GM12878 (cell line): ENCODE data around the gene TMEM250. TPM values are rescaled to one million over a fixed set of nuclear protein-coding genes. Genes with fewer than 3 reads are reported as not detected.
A peak's percentile ranks its signal among the peaks of the same experiment; 100 is the strongest.

Experiments used
- ATAC-seq: fragments of 200-7000 bp; cut with Tn5 transposase; 3 replicates; pipeline ENCODE4 v1.9.1; 2020; ENCODE audit warnings: mild to moderate bottlenecking, moderate library complexity
- BruUV-seq: library from RNA; stranded (reverse); fragments of 400-500 nt; replicated peaks from 2 replicates; lab custom pipeline; 2021; lab: Mats Ljungman, UMichigan
- CTCF ChIA-PET: fragments of 300-600 bp; sonication (Branson Sonifier 250); formaldehyde crosslinking; extraction: SDS; loops from one replicate; lab custom pipeline; 2021; ENCODE audit warnings: inconsistent platforms; lab: Yijun Ruan, JAX
- POLR2A ChIA-PET: fragments of 350-600 bp; formaldehyde crosslinking; extraction: SDS; loops from one replicate; lab custom pipeline; 2021; ENCODE audit warnings: inconsistent platforms; lab: Charles Lee
- RAD21 ChIA-PET: fragments of 300-600 bp; sonication (Branson Sonifier 250); formaldehyde crosslinking; loops from one replicate; lab custom pipeline; 2023; ENCODE audit warnings: antibody characterized with exemption; ENCODE audit not compliant: unreplicated experiment; lab: Charles Lee
- SMC1A ChIA-PET: fragments of 300-600 bp; sonication (Branson Sonifier 250); formaldehyde crosslinking; loops from one replicate; lab custom pipeline; 2023; ENCODE audit not compliant: unreplicated experiment, uncharacterized antibody; lab: Charles Lee
- DNase-seq: peaks from one replicate; pipeline ENCODE4 v3.0.0-alpha.2; 2011; ENCODE audit warnings: low read depth, low spot score
- FAIRE-seq: peaks from 3 replicates; lab custom pipeline; 2011; peaks lifted over from hg19 to GRCh38; lab: Jason Lieb, UNC
- H2AFZ ChIP-seq: 2 replicates; pipeline ENCODE4 v1.6.0; 2011; ENCODE audit warnings: low read depth, low read length, control low read depth; ENCODE audit not compliant: control insufficient read depth
- H3K27ac ChIP-seq: 2 replicates; pipeline ENCODE4 v1.5.1; 2011; ENCODE audit warnings: control low read depth; ENCODE audit not compliant: control insufficient read depth, insufficient read depth
- H3K27me3 ChIP-seq, 2 experiments: replicated peaks in 1 of 2; 2 replicates each; pipeline versions ENCODE4 v1.6.0 to v1.6.1; 2011; ENCODE audit warnings: low read length in 1 of 2; ENCODE audit not compliant: control insufficient read depth in 2 of 2, insufficient read depth in 2 of 2
- H3K36me3 ChIP-seq, 2 experiments: 2 replicates each; pipeline ENCODE4 v1.5.1; 2011; ENCODE audit warnings: low read length in 1 of 2; ENCODE audit not compliant: control insufficient read depth in 2 of 2, insufficient read depth in 2 of 2
- H3K4me1 ChIP-seq: 2 replicates; pipeline ENCODE4 v1.6.1; 2011; ENCODE audit warnings: mild to moderate bottlenecking, low read length, moderate library complexity, mixed read lengths; ENCODE audit not compliant: control insufficient read depth, insufficient read depth
- H3K4me2 ChIP-seq: 2 replicates; pipeline ENCODE4 v1.6.0; 2011; ENCODE audit warnings: control low read depth; ENCODE audit not compliant: control insufficient read depth, insufficient read depth
- H3K4me3 ChIP-seq: fragments of 200-600 bp; sonication (generic); 2 replicates; pipeline ENCODE4 v1.5.1; 2016
- H3K79me2 ChIP-seq: 2 replicates; pipeline ENCODE4 v1.6.0; 2011; ENCODE audit warnings: low read length; ENCODE audit not compliant: control insufficient read depth, insufficient read depth
- H3K9ac ChIP-seq: 2 replicates; pipeline ENCODE4 v1.8.0; 2011; ENCODE audit warnings: low read length, control low read depth, mixed read lengths; ENCODE audit not compliant: control insufficient read depth, insufficient read depth
- H3K9me3 ChIP-seq: replicated peaks from 3 replicates; pipeline ENCODE4 v1.5.1; 2011; ENCODE audit warnings: mild to moderate bottlenecking, low read length; ENCODE audit not compliant: control insufficient read depth, insufficient read depth
- H4K20me1 ChIP-seq: 2 replicates; pipeline ENCODE4 v1.6.0; 2011; ENCODE audit not compliant: control insufficient read depth, insufficient read depth
- BHLHE40 ChIP-seq, 2 experiments: fragments of 450-650 bp in 1 of 2; IDR thresholded peaks; 2 replicates each; pipeline ENCODE4 v1.6.1; 2011 to 2017; ENCODE audit warnings: low read depth in 2 of 2, borderline replicate concordance in 1 of 2, improper control_type of control experiment in 1 of 2, low read length in 1 of 2, mild to moderate bottlenecking in 1 of 2
- POLR2AphosphoS5 ChIP-seq: IDR thresholded peaks from 2 replicates; pipeline ENCODE4 v1.6.1; 2011; ENCODE audit warnings: mild to moderate bottlenecking, low read length, inconsistent platforms
- SIN3A ChIP-seq: IDR thresholded peaks from 2 replicates; pipeline ENCODE4 v1.6.1; 2012; ENCODE audit warnings: low read depth, low read length, improper control_type of control experiment
- SMAD5 ChIP-seq: IDR thresholded peaks from 2 replicates; pipeline ENCODE4 v1.6.1; 2016; ENCODE audit warnings: antibody characterized with exemption, low read depth
- WGBS: methylation state at CpG from one replicate; pipeline ENCODE4 v1.1.6; 2016; ENCODE audit warnings: low lambda C conversion rate; ENCODE audit not compliant: insufficient replicate concordance, insufficient coverage; ENCODE audit errors: missing lambda C conversion rate; 5-methylcytosine and 5-hydroxymethylcytosine counted together
- in situ Hi-C: fragments of 300-500 bp; cut with MboI; formaldehyde crosslinking; loops from 9 replicates; pipeline ENCODE4 v1.14.3; 2018; ENCODE audit warnings: mixed read lengths
- intact Hi-C: fragments of 100-400 bp; cut with micrococcal nuclease; formaldehyde crosslinking; loops from one replicate; pipeline ENCODE4 v1.14.2; 2022; ENCODE audit not compliant: unreplicated experiment
- polyA plus RNA-seq, 11 experiments: library from polyadenylated mRNA; depleted of rRNA in 4 of 11; unstranded in 6 of 11; stranded (reverse) in 5 of 11; fragments of >200 nt; fragmentation: Nextera tagmentation in 4 of 11; fragmentation: Illumina TruSeq in 1 of 11; extraction: Ambion mirVana in 4 of 11; extraction: Trizol in 1 of 11; gene quantifications; 1 replicate in 1 of 11; 2 replicates in 10 of 11; pipeline versions ENCODE4 v1.2.1 to v1.2.3, GENCODE V29; 2011 to 2016; ENCODE audit warnings: inconsistent platforms in 2 of 11, missing spikeins in 2 of 11, low read depth in 1 of 11
- total RNA-seq, 4 experiments: library from RNA; depleted of rRNA in 3 of 4; stranded (reverse); fragments of >200 nt in 3 of 4; fragmentation: Illumina TruSeq in 1 of 4; extraction: Trizol in 1 of 4; gene quantifications; 2 replicates each; pipeline versions ENCODE4 v1.2.1 to v1.2.3, GENCODE V29; 2013 to 2021

Gene TMEM250
- total and polyA plus RNA-seq, 10 of the 15 experiments (the other 5 are each of a cell fraction or from before 2014, with no cell fraction given) = 0.39 to 39.9 (median 8.5) TPM

GRCh38 chr9:136119061-136119882 is 597 bp upstream of the TMEM250 start:
- Histone ChIP-seq H3K79me2 (peaks cover 31% of the 10 kb centered on the region), H3K36me3 (peaks cover 0 to 3% of the 10 kb centered on the region in 2 experiments; a peak in 2 of 4 replicates), H3K4me1 (peaks cover 5% of the 10 kb centered on the region), H4K20me1 (no peaks in the 10 kb centered on the region), H3K27me3 (no peaks in the 10 kb centered on the region; a peak in 1 of 4 replicates), H3K4me2 (peak overlapping the region; percentile 76), H2AFZ (peak overlapping the region; percentile 83), H3K9ac (peak overlapping the region; percentile 89), H3K27ac (peak overlapping the region; percentile 83), H3K9me3 (no peaks in the 10 kb centered on the region), H3K4me3 (peak overlapping the region; percentile 92)
- SMC1A ChIA-PET = interaction anchor here (0.6 to 1.1 kb wide), 3 partner anchors 10 to 29 kb away, joined by 3 to 5 read pairs (median 3); no protein-coding TSS in a partner anchor
- RAD21 ChIA-PET = interaction anchor here (1.0 to 1.5 kb wide), 4 partner anchors 12 to 30 kb away, joined by 4 to 9 read pairs (median 6); partner anchors contain the start of gene NACC2
- DNase-seq (no peak), ATAC-seq (peak; percentile 9), FAIRE-seq (no peak)
- BruUV-seq = TSS peak; percentile 62
- 1% methylated on average over 35 of the region's 64 CpGs for WGBS
- in situ Hi-C loops = no loop called here
- CTCF ChIA-PET = interaction anchor here (5.7 to 6.2 kb wide), 2 partner anchors 29 to 152 kb away, joined by 46 to 59 read pairs; no protein-coding TSS in a partner anchor
- TF ChIP-seq SMAD5 (0 out of 2 replicates have a peak, but pooled peaks have one; percentile 14), POLR2AphosphoS5 (0 out of 2 replicates have a peak, but pooled peaks have one; percentile 54), SIN3A (no peak), BHLHE40 (IDR thresholded peaks at IDR 0.05; ENCODE audit: borderline replicate concordance in 1 of 2, low read depth in 2 of 2, low read length in 1 of 2) (peak in 1 of 2 experiments; percentile 3; a peak in 1 of 4 replicates)
- POLR2A ChIA-PET = interaction anchor here (0.9 to 1.1 kb wide), 2 partner anchors 12 to 26 kb away, joined by 4 to 6 read pairs; no protein-coding TSS in a partner anchor
- intact Hi-C loops = no loop called here
